HepG2 (cell line): Measurements from ENCODE around the gene FBXO41. TPM values are rescaled to one million over a fixed set of nuclear protein-coding genes. Genes with fewer than 3 reads are reported as not detected.
A peak's percentile ranks its signal among the peaks of the same experiment; 100 is the strongest.

Source experiments
- AHR ChIP-seq: IDR thresholded peaks from 2 replicates; pipeline ENCODE4 v1.6.1; 2018; ENCODE audit warnings: missing genetic modification reagents, missing compliant biosample characterization
- ATF7 ChIP-seq, 2 experiments: fragments of 450-650 bp in 1 of 2; sonication (generic) in 1 of 2; formaldehyde crosslinking in 1 of 2; IDR thresholded peaks; 2 replicates each; pipeline versions ENCODE4 v1.4.0 to v1.6.1; 2016 to 2020; ENCODE audit warnings: antibody characterized with exemption in 1 of 2, mild to moderate bottlenecking in 1 of 2, missing genetic modification reagents in 1 of 2
- ETV6 ChIP-seq: sonication (generic); formaldehyde crosslinking; conservative IDR thresholded peaks from 2 replicates; pipeline ENCODE4 v1.4.0; 2020; ENCODE audit warnings: missing genetic modification reagents
- GABPB1 ChIP-seq: IDR thresholded peaks from 2 replicates; pipeline ENCODE4 v1.6.1; 2016; ENCODE audit warnings: mild to moderate bottlenecking, missing genetic modification reagents, moderate library complexity, missing compliant biosample characterization
- ISX ChIP-seq: sonication (generic); formaldehyde crosslinking; conservative IDR thresholded peaks from 2 replicates; pipeline ENCODE4 v1.5.0; 2020; ENCODE audit warnings: missing genetic modification reagents
- POLR2A ChIP-seq, 2 experiments: IDR thresholded peaks; 2 replicates each; pipeline ENCODE4 v1.6.1; 2011; ENCODE audit warnings: low read depth in 2 of 2, low read length in 2 of 2, mild to moderate bottlenecking in 1 of 2, moderate library complexity in 1 of 2; ENCODE audit not compliant: insufficient read depth in 1 of 2
- SMAD9 ChIP-seq: sonication (generic); formaldehyde crosslinking; IDR thresholded peaks from 2 replicates; pipeline ENCODE4 v1.5.1; 2020; ENCODE audit warnings: mild to moderate bottlenecking, missing genetic modification reagents
- ZFYVE20 ChIP-seq: sonication (generic); formaldehyde crosslinking; IDR thresholded peaks from 2 replicates; pipeline ENCODE4 v1.8.0; 2023; ENCODE audit warnings: low read depth, mild to moderate bottlenecking, moderate library complexity, missing genetic modification reagents, borderline replicate concordance
- polyA plus RNA-seq, 8 experiments: library from polyadenylated mRNA; depleted of rRNA in 3 of 8; stranded (reverse) in 7 of 8; unstranded in 1 of 8; fragments of >200 nt; fragmentation: Illumina TruSeq in 4 of 8; extraction: Trizol in 4 of 8; gene quantifications; 2 replicates each; pipeline versions ENCODE4 v1.2.1 to v1.2.3, GENCODE V29; 2011 to 2016; ENCODE audit warnings: low read depth in 4 of 8, missing spikeins in 1 of 8, mixed read lengths in 1 of 8; ENCODE audit not compliant: insufficient read depth in 1 of 8
- total RNA-seq, 5 experiments: library from RNA; depleted of rRNA; stranded (reverse); fragments of >200 nt; fragmentation: Illumina TruSeq; extraction: Trizol; gene quantifications; 2 replicates each; pipeline ENCODE4 v1.2.3, GENCODE V29; 2016; ENCODE audit warnings: low read depth in 1 of 5
- TF ChIP-seq, protein P1 (sequence below): sonication (generic); formaldehyde crosslinking; IDR thresholded peaks from 2 replicates; pipeline ENCODE4 v1.8.1; 2023; ENCODE audit warnings: missing genetic modification reagents, inconsistent platforms, borderline replicate concordance
- TF ChIP-seq, protein P2 (sequence below): sonication (generic); formaldehyde crosslinking; IDR thresholded peaks from 2 replicates; pipeline ENCODE4 v1.4.0; 2020; ENCODE audit warnings: mild to moderate bottlenecking, missing genetic modification reagents, borderline replicate concordance
- TF ChIP-seq, protein P3 (sequence below): sonication (generic); formaldehyde crosslinking; IDR thresholded peaks from 2 replicates; pipeline ENCODE4 v1.8.0; 2023; ENCODE audit warnings: mild to moderate bottlenecking, missing genetic modification reagents
- TF ChIP-seq, protein P4 (sequence below): sonication (generic); formaldehyde crosslinking; IDR thresholded peaks from 2 replicates; pipeline ENCODE4 v1.4.0; 2020; ENCODE audit warnings: mild to moderate bottlenecking, missing genetic modification reagents

Gene FBXO41
- total and polyA plus RNA-seq, 2 of the 13 experiments (the other 11 are each of a cell fraction or from before 2014, with no cell fraction given) = 4.2 to 10.3 TPM

DNA sequence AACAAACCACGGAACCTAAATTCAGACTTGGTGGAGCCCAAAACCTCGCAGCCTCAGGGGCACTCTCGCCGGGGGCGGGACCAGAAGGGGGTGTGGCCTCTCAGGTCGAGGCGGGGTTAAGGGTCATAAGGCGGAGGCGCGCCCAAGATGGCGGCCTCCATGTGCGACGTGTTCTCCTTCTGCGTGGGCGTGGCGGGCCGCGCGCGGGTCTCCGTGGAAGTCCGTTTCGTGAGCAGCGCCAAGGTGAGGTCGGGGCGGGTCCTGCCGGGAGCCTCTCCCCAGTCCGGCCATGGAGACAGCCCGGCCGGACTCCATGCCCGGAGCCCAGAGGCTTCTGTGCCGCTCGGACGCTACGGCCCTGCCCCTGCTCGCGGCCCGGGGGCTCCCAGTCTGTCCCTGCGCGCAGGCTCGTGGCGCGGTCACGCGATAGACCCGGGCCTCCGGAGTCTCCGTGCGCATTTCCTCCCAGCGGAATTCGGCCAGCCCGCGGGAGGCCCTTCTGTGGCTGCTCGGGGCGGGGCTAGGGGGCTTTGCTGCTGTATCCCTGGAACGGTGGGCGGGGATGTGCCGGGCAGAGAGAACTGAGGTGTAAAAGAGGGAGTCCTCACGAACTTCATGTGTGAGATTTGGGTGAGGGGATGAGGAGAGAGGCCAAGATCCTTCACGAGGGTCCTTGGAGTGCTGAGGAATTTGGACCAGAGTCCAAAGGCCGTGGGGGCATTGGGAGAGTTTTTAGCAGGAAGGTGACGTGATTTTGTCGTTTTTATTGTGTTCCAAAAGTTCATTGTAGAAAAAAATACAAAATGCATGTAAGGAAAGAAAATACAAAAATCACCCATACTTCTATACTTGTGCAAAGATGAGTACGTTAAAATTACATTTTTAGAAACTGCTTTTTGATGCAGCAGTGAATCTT, 69.9 kb downstream of the FBXO41 start, which contains the start of gene SMYD5 (continued):
- TF ChIP-seq, protein P1, sequence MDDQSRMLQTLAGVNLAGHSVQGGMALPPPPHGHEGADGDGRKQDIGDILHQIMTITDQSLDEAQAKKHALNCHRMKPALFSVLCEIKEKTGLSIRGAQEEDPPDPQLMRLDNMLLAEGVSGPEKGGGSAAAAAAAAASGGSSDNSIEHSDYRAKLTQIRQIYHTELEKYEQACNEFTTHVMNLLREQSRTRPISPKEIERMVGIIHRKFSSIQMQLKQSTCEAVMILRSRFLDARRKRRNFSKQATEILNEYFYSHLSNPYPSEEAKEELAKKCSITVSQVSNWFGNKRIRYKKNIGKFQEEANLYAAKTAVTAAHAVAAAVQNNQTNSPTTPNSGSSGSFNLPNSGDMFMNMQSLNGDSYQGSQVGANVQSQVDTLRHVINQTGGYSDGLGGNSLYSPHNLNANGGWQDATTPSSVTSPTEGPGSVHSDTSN = no peak
- TF ChIP-seq POLR2A (IDR thresholded peaks at IDR 0.05; ENCODE audit: insufficient read depth in 1 of 2, low read depth in 2 of 2, low read length in 2 of 2) = peak; percentile 94 to 95
- TF ChIP-seq ZFYVE20 (CRISPR knock-in tag) = no peak
- TF ChIP-seq GABPB1 (CRISPR knock-in tag) = peak; percentile 88
- TF ChIP-seq, protein P2, sequence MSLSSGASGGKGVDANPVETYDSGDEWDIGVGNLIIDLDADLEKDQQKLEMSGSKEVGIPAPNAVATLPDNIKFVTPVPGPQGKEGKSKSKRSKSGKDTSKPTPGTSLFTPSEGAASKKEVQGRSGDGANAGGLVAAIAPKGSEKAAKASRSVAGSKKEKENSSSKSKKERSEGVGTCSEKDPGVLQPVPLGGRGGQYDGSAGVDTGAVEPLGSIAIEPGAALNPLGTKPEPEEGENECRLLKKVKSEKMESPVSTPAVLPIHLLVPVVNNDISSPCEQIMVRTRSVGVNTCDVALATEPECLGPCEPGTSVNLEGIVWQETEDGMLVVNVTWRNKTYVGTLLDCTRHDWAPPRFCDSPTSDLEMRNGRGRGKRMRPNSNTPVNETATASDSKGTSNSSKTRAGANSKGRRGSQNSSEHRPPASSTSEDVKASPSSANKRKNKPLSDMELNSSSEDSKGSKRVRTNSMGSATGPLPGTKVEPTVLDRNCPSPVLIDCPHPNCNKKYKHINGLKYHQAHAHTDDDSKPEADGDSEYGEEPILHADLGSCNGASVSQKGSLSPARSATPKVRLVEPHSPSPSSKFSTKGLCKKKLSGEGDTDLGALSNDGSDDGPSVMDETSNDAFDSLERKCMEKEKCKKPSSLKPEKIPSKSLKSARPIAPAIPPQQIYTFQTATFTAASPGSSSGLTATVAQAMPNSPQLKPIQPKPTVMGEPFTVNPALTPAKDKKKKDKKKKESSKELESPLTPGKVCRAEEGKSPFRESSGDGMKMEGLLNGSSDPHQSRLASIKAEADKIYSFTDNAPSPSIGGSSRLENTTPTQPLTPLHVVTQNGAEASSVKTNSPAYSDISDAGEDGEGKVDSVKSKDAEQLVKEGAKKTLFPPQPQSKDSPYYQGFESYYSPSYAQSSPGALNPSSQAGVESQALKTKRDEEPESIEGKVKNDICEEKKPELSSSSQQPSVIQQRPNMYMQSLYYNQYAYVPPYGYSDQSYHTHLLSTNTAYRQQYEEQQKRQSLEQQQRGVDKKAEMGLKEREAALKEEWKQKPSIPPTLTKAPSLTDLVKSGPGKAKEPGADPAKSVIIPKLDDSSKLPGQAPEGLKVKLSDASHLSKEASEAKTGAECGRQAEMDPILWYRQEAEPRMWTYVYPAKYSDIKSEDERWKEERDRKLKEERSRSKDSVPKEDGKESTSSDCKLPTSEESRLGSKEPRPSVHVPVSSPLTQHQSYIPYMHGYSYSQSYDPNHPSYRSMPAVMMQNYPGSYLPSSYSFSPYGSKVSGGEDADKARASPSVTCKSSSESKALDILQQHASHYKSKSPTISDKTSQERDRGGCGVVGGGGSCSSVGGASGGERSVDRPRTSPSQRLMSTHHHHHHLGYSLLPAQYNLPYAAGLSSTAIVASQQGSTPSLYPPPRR = peak; percentile 60
- TF ChIP-seq ISX (CRISPR knock-in tag) = no peak
- TF ChIP-seq ETV6 (CRISPR knock-in tag) = 0 out of 2 replicates have a peak, but pooled peaks have one; percentile 64
- TF ChIP-seq, protein P3, sequence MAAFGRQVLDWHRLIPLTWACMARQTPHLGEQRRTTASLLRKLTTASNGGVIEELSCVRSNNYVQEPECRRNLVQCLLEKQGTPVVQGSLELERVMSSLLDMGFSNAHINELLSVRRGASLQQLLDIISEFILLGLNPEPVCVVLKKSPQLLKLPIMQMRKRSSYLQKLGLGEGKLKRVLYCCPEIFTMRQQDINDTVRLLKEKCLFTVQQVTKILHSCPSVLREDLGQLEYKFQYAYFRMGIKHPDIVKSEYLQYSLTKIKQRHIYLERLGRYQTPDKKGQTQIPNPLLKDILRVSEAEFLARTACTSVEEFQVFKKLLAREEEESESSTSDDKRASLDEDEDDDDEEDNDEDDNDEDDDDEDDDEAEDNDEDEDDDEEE (CRISPR knock-in tag) = peak; percentile 96; the same call in 1 of the 2 replicates
- TF ChIP-seq AHR (CRISPR knock-in tag) = peak; percentile 86
- no peak for TF ChIP-seq SMAD9 (CRISPR knock-in tag)
- TF ChIP-seq ATF7 (IDR thresholded peaks at IDR 0.05) = no peak
- peak; percentile 64; the same call in 1 of the 2 replicates for TF ChIP-seq ATF7 (CRISPR knock-in tag; IDR thresholded peaks at IDR 0.05)
- TF ChIP-seq, protein P4, sequence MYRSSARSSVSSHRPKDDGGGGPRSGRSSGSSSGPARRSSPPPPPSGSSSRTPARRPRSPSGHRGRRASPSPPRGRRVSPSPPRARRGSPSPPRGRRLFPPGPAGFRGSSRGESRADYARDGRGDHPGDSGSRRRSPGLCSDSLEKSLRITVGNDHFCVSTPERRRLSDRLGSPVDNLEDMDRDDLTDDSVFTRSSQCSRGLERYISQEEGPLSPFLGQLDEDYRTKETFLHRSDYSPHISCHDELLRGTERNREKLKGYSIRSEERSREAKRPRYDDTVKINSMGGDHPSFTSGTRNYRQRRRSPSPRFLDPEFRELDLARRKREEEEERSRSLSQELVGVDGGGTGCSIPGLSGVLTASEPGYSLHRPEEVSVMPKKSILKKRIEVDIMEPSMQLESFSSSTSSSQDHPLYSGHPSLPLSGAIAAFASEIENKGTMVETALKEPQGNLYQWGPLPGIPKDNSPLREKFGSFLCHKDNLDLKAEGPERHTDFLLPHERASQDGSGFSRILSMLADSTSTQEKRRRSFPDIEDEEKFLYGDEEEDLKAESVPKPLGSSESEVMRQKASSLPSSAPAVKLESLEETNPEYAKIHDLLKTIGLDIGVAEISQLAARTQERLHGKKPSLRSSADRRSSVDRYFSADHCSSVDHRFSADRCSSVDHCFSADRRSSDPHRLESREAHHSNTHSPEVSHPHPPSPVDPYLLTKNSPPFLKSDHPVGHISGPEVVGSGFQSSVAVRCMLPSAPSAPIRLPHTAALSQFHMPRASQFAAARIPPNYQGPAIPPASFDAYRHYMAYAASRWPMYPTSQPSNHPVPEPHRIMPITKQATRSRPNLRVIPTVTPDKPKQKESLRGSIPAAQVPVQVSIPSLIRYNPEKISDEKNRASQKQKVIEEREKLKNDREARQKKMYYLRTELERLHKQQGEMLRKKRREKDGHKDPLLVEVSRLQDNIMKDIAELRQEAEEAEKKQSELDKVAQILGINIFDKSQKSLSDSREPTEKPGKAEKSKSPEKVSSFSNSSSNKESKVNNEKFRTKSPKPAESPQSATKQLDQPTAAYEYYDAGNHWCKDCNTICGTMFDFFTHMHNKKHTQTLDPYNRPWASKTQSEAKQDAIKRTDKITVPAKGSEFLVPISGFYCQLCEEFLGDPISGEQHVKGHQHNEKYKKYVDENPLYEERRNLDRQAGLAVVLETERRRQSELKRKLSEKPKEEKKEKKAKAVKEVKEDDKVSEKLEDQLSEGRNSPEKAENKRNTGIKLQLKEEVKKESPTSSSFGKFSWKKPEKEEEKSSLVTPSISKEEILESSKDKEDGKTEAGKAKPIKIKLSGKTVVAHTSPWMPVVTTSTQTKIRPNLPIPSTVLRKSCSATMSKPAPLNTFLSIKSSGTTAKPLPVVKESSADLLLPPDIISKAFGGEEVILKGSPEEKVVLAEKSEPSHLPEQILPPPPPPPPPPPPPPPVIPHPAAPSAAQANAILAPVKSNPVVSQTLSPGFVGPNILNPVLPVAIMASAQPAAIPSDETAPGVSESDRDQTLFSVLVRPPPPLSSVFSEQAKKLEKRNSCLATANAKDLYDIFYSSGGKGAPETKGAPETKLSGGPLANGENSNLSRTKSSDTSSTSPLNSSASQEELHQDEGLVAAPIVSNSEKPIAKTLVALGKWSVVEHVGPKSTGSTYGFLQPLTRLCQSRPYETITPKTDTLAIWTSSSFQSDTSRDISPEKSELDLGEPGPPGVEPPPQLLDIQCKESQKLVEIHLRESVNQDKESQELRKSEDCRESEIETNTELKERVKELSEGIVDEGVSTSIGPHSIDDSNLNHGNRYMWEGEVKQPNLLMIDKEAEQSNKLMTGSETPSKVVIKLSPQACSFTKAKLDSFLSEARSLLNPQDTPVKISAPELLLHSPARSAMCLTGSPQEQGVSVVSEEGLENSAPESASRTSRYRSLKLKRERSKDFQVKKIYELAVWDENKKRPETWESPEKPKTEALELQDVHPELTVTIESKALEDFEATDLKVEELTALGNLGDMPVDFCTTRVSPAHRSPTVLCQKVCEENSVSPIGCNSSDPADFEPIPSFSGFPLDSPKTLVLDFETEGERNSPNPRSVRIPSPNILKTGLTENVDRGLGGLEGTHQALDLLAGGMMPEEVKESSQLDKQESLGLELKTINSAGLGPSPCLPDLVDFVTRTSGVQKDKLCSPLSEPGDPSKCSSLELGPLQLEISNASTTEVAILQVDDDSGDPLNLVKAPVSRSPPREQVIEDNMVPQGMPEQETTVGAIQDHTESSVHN (CRISPR knock-in tag) = no peak
